ENCODE measurements around the gene GID8. TPM values are rescaled to one million over a fixed set of nuclear protein-coding genes. Genes with fewer than 3 reads are reported as not detected.

GID8 gene
- total RNA-seq, 1 experiment from 2014 or later = 37.2 TPM

Other genes starting within 250 kb of the GID8 start
- gene NTSR1, start 229.3 kb upstream of the GID8 start, total RNA-seq (2014; rRNA removed) = 7.8 and 10.6 TPM in 2 replicates
- gene MRGBP, start 141.7 kb upstream of the GID8 start, total RNA-seq (2014; rRNA removed) = 48.8 and 56.3 TPM in 2 replicates
- 78.9 and 112 TPM in 2 replicates for gene OGFR, start 133.3 kb upstream of the GID8 start, total RNA-seq (2014; rRNA removed)
- 14.3 and 17.7 TPM in 2 replicates for gene COL9A3, start 121.1 kb upstream of the GID8 start, total RNA-seq (2014; rRNA removed)
- gene TCFL5, start 76.3 kb upstream of the GID8 start, total RNA-seq (2014; rRNA removed) = 15.8 and 21.7 TPM in 2 replicates
- 33.2 and 40.4 TPM in 2 replicates for gene DIDO1, start 11.6 kb upstream of the GID8 start, total RNA-seq (2014; rRNA removed)
- not detected in 2 replicates for gene SLC17A9, start 14.6 kb downstream of the GID8 start, total RNA-seq (2014; rRNA removed)
- not detected in 2 replicates for gene BHLHE23, start 68.8 kb downstream of the GID8 start, total RNA-seq (2014; rRNA removed)